ENCODE results near the gene THOC7. TPM values are rescaled to one million over a fixed set of nuclear protein-coding genes. Genes with fewer than 3 reads are reported as not detected.
A peak's percentile ranks its signal among the peaks of the same experiment; 100 is the strongest.

THOC7 gene
- total and polyA plus RNA-seq, 2 experiments from 2014 or later: 49.1 to 115 TPM

DNA sequence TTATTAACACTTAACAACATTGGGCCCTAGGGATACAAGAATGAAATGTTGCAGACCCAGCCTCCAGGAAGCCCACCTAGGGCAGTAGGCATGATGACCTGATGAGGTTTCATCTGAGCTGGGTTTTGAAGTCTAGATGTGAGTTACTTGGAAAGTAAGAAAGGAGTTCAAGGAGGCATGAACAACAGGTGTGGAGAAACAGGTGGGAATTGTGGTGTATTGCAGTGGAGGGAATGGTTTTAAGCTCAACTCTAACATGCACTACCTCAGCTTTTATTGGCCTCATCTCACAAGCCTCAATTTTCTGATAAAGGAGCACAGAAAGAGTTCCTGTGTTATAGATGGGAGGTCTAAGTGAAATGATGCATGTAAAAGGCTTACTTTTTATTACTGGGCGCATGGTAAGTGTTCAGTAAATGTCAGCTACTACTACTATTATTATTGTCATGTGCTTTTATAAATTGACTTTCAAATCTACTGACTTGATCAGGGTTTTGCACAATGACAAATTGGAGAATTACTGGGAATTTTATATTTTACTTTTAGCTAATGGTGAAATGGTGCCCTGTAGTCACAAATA lies 29.3 kb upstream of the THOC7 start:
- Histone ChIP-seq H3K4me3 (no peak overlapping the region), H3K27ac (no peak overlapping the region), H3K4me1 (ENCODE audit: low read depth) (peaks cover 13% of the 10 kb centered on the region), H3K9me3 (ENCODE audit: low read depth) (no peaks in the 10 kb centered on the region), H3K36me3 (no peaks in the 10 kb centered on the region), H3K27me3 (no peaks in the 10 kb centered on the region)
- TF ChIP-seq, protein P1, sequence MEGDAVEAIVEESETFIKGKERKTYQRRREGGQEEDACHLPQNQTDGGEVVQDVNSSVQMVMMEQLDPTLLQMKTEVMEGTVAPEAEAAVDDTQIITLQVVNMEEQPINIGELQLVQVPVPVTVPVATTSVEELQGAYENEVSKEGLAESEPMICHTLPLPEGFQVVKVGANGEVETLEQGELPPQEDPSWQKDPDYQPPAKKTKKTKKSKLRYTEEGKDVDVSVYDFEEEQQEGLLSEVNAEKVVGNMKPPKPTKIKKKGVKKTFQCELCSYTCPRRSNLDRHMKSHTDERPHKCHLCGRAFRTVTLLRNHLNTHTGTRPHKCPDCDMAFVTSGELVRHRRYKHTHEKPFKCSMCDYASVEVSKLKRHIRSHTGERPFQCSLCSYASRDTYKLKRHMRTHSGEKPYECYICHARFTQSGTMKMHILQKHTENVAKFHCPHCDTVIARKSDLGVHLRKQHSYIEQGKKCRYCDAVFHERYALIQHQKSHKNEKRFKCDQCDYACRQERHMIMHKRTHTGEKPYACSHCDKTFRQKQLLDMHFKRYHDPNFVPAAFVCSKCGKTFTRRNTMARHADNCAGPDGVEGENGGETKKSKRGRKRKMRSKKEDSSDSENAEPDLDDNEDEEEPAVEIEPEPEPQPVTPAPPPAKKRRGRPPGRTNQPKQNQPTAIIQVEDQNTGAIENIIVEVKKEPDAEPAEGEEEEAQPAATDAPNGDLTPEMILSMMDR (IDR thresholded peaks at IDR 0.05; ENCODE audit: low read depth, low read length): no peak
- DNase-seq (ENCODE audit: low read depth in 1 of 2, low spot score in 1 of 2): no peak

DNA sequence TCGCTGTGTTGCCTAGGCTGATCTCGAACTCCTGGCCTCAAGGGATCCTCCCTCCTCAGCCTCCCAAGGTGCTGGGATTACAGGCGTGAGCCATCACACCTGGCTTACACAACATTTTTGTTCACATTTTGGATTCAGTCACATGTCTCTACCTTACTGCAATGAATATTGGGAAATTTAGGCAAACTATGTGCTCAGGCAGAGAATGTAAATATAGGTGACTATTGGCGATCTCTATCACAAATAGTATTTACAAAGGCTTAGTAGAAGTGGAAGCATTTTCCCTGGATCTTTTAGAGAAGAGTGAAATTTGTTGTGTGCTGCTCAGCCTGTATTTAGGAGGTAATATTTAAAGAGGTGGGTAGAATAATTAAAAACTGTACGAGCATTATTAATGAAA lies 27.9 kb upstream of the THOC7 start:
- Histone ChIP-seq H3K36me3 (no peaks in the 10 kb centered on the region), H3K9me3 (ENCODE audit: low read depth) (no peaks in the 10 kb centered on the region), H3K27me3 (no peaks in the 10 kb centered on the region), H3K4me1 (ENCODE audit: low read depth) (peaks cover 9% of the 10 kb centered on the region), H3K27ac (no peak overlapping the region), H3K4me3 (no peak overlapping the region)
- DNase-seq (ENCODE audit: low read depth in 1 of 2, low spot score in 1 of 2): no peak
- TF ChIP-seq, protein P1 (IDR thresholded peaks at IDR 0.05; ENCODE audit: low read depth, low read length): no peak

DNA sequence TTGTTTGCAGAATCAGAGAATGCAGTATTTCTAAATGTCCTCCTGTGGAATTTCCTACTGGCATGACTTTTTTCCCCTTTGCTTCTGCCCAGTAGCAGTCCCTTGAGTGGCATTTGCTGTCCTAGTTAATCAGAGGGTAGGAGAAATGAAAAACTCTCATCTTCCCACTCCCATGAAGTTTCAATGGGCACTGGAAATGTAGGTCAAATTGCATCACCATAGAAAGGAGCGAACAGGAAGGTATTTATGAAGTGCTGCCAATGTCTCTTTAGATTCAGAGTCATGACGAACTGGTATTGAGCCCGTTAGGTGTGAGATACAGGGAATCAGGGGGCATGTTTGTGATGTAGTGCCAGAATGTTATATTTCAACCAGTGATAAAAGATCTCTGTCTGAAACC lies 23.3 kb upstream of the THOC7 start:
- peak in 1 of 2 donors; percentile 26 for DNase-seq (ENCODE audit: low read depth in 1 of 2, low spot score in 1 of 2)
- no peaks in the 10 kb centered on the region for H3K36me3 ChIP-seq
- H3K27ac ChIP-seq: no peak overlapping the region
- H3K9me3 ChIP-seq (ENCODE audit: low read depth): no peaks in the 10 kb centered on the region
- TF ChIP-seq, protein P1 (IDR thresholded peaks at IDR 0.05; ENCODE audit: low read depth, low read length): no peak
- H3K4me1 ChIP-seq (ENCODE audit: low read depth): no peaks in the 10 kb centered on the region
- H3K27me3 ChIP-seq: no peaks in the 10 kb centered on the region
- H3K4me3 ChIP-seq: no peak overlapping the region

DNA sequence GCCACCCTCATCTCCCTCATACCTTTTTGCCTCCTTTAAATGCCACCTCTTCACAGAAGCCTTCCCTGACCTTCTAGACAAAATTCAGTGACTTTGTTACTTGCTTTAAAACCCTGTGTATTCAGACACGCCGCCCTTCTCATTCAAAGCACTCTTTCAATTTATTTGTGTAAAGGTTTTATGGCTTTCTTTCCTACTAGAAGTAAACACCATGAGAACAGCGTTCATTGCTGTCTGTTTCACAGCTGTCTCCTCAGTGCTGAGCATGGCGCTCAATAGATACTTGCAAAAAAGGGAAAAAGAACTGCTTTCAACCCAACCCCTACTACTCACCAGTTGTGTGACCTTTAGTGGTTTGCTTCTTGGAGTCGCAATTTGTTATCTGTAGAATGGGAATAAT lies 17.0 kb upstream of the THOC7 start:
- Histone ChIP-seq H3K27me3 (no peaks in the 10 kb centered on the region), H3K36me3 (no peaks in the 10 kb centered on the region), H3K4me1 (ENCODE audit: low read depth) (peaks cover 21% of the 10 kb centered on the region), H3K9me3 (ENCODE audit: low read depth) (no peaks in the 10 kb centered on the region), H3K4me3 (no peak overlapping the region), H3K27ac (no peak overlapping the region)
- no peak for DNase-seq (ENCODE audit: low read depth in 1 of 2, low spot score in 1 of 2)
- TF ChIP-seq, protein P1 (IDR thresholded peaks at IDR 0.05; ENCODE audit: low read depth, low read length): no peak

DNA sequence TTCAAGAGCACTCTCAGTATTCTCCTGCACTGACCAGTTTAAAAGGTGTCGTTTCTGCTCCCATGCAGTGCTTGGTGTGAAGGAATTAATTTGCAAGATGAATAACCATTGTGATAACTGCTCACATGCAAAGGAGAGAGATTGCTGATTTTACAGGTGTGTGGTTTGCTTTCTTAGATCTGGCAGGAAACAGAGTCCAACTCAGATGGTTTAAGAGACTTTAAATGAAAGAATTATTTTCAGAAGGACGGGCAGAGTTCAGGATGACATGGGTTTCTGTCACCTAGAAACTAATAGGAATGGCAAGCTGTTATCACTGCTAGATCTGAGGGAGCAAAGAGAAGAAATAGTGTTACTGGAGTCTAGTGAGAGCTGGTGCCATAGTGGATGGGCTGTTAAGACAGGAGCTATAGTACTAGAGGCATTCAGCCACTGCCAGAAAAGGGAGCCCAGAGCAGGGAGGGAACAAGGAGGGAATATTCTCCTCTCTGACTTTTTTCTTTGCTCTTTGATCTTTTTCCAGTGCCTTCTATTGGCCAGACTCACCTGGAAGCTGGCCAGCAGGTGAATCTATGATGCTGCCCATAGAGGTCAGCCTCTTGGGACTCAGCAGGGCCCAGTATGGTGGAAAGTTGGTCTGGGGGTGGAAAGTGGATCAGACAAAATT lies 14.9 kb upstream of the THOC7 start:
- no peaks in the 10 kb centered on the region for H3K36me3 ChIP-seq
- H3K4me1 ChIP-seq (ENCODE audit: low read depth): peaks cover 23% of the 10 kb centered on the region
- DNase-seq (ENCODE audit: low read depth in 1 of 2, low spot score in 1 of 2): no peak
- H3K4me3 ChIP-seq: no peak overlapping the region
- H3K27ac ChIP-seq: no peak overlapping the region
- no peaks in the 10 kb centered on the region for H3K27me3 ChIP-seq
- TF ChIP-seq, protein P1 (IDR thresholded peaks at IDR 0.05; ENCODE audit: low read depth, low read length): no peak
- no peaks in the 10 kb centered on the region for H3K9me3 ChIP-seq (ENCODE audit: low read depth)

Data from cardiac muscle cell (in vitro differentiated cells and primary cell).